K562 (cell line): Measurements from ENCODE around the gene INSYN2B. TPM values are rescaled to one million over a fixed set of nuclear protein-coding genes. Genes with fewer than 3 reads are reported as not detected.

Source experiments
- CAMTA2 ChIP-seq: fragments of 250-450 bp; sonication (Bioruptor Pico); conservative IDR thresholded peaks from 2 replicates; pipeline ENCODE4 v1.5.1; 2022
- FOSL1 ChIP-seq: fragments of 200-800 bp; sonication (Bioruptor generic); conservative IDR thresholded peaks from 2 replicates; pipeline ENCODE4 v1.6.1; 2016; ENCODE audit warnings: missing genetic modification characterization, missing compliant biosample characterization
- GTF2B ChIP-seq: IDR thresholded peaks from 2 replicates; pipeline ENCODE4 v1.6.1; 2011; ENCODE audit not compliant: insufficient read length; ENCODE audit errors: extremely low read depth
- HMGN3 ChIP-seq: IDR thresholded peaks from 2 replicates; pipeline ENCODE4 v1.6.1; 2011; ENCODE audit warnings: borderline replicate concordance, low read depth, mild to moderate bottlenecking, mixed read lengths, low read length; ENCODE audit not compliant: insufficient read length; ENCODE audit errors: extremely low read depth
- JUND ChIP-seq, 2 experiments: IDR thresholded peaks; 2 replicates in 1 of 2; 3 replicates in 1 of 2; pipeline ENCODE4 v1.6.1; 2011; ENCODE audit warnings: borderline replicate concordance in 2 of 2, low read depth in 2 of 2, low read length in 2 of 2, improper control_type of control experiment in 1 of 2, missing biosample characterization in 1 of 2, missing genetic modification characterization in 1 of 2, missing genetic modification reagents in 1 of 2
- KDM5B ChIP-seq: fragments of 200-600 bp; sonication (generic); IDR thresholded peaks from 2 replicates; pipeline ENCODE4 v1.6.1; 2012; ENCODE audit warnings: low read depth, mild to moderate bottlenecking, moderate library complexity, low read length, control low read depth, inconsistent platforms; ENCODE audit not compliant: insufficient replicate concordance
- MYNN ChIP-seq, 2 experiments: sonication (generic); formaldehyde crosslinking in 1 of 2; IDR thresholded peaks; 2 replicates each; pipeline versions ENCODE4 v1.5.0 to v1.6.1; 2016 to 2020; ENCODE audit warnings: antibody characterized with exemption in 1 of 2, missing genetic modification reagents in 1 of 2
- NELFE ChIP-seq: IDR thresholded peaks from 2 replicates; pipeline ENCODE4 v1.6.1; 2011; ENCODE audit warnings: mild to moderate bottlenecking; ENCODE audit not compliant: insufficient read depth, insufficient read length
- NR2F6 ChIP-seq: fragments of 450-650 bp; formaldehyde crosslinking; IDR thresholded peaks from 2 replicates; pipeline ENCODE4 v1.4.0; 2020; ENCODE audit warnings: mild to moderate bottlenecking
- PCBP1 ChIP-seq: fragments of 200-400 bp; formaldehyde crosslinking; IDR thresholded peaks from 2 replicates; pipeline ENCODE4 v1.6.1; 2018; ENCODE audit warnings: mild to moderate bottlenecking, low read depth, low read length; ENCODE audit not compliant: poor library complexity, severe bottlenecking
- PHB ChIP-seq: fragments of 250-450 bp; sonication (Bioruptor Pico); IDR thresholded peaks from 2 replicates; pipeline ENCODE4 v1.5.0; 2021
- SREBF2 ChIP-seq: sonication (generic); formaldehyde crosslinking; IDR thresholded peaks from 2 replicates; pipeline ENCODE4 v1.4.0; 2020; ENCODE audit warnings: mild to moderate bottlenecking, missing genetic modification reagents
- SRSF9 ChIP-seq: fragments of 200-400 bp; formaldehyde crosslinking; IDR thresholded peaks from 2 replicates; pipeline ENCODE4 v1.6.1; 2017; ENCODE audit warnings: low read depth, low read length, borderline replicate concordance
- XRCC4 ChIP-seq: IDR thresholded peaks from one replicate; pipeline ENCODE4 v1.6.1; 2011; ENCODE audit not compliant: insufficient read depth, insufficient read length; ENCODE audit errors: extremely low read depth
- ZBTB8A ChIP-seq: fragments of 450-650 bp; IDR thresholded peaks from 2 replicates; pipeline ENCODE4 v1.6.1; 2018; ENCODE audit warnings: mild to moderate bottlenecking, moderate library complexity; ENCODE audit not compliant: partially characterized antibody
- ZNF583 ChIP-seq: fragments of 250-450 bp; sonication (Bioruptor Pico); IDR thresholded peaks from 2 replicates; pipeline ENCODE4 v1.4.0; 2020
- polyA plus RNA-seq, 8 experiments: library from polyadenylated mRNA; depleted of rRNA in 4 of 8; stranded (reverse) in 5 of 8; unstranded in 3 of 8; fragments of >200 nt; fragmentation: Nextera tagmentation in 2 of 8; fragmentation: Illumina TruSeq in 1 of 8; extraction: Ambion mirVana in 2 of 8; extraction: Trizol in 1 of 8; gene quantifications; 2 replicates each; pipeline versions ENCODE4 v1.2.1 to v1.2.3, GENCODE V29; 2011 to 2014; ENCODE audit warnings: inconsistent platforms in 1 of 8, missing spikeins in 1 of 8
- total RNA-seq, 7 experiments: library from RNA; depleted of rRNA in 6 of 7; stranded (reverse); fragments of >200 nt in 6 of 7; fragmentation: Illumina TruSeq in 2 of 7; extraction: Trizol in 2 of 7; gene quantifications; 2 replicates each; pipeline versions ENCODE4 v1.2.1 to v1.2.3, GENCODE V29; 2011 to 2021; ENCODE audit warnings: low replicate concordance in 1 of 7
- TF ChIP-seq, protein P1 (sequence below): IDR thresholded peaks from 2 replicates; pipeline ENCODE4 v1.6.1; 2016; ENCODE audit warnings: missing genetic modification characterization, missing compliant biosample characterization
- TF ChIP-seq, protein P2 (sequence below): fragments of 250-450 bp; sonication (Bioruptor Pico); IDR thresholded peaks from 2 replicates; pipeline ENCODE4 v1.8.0; 2022; ENCODE audit warnings: inconsistent platforms, mild to moderate bottlenecking, moderate library complexity, borderline replicate concordance
- TF ChIP-seq, protein P3 (sequence below): sonication (generic); formaldehyde crosslinking; IDR thresholded peaks from 2 replicates; pipeline ENCODE4 v1.8.0; 2023; ENCODE audit warnings: missing genetic modification reagents, mild to moderate bottlenecking, borderline replicate concordance

Gene INSYN2B
- total and polyA plus RNA-seq, 9 of the 15 experiments (the other 6 are each of a cell fraction or from before 2014, with no cell fraction given) = not detected

DNA sequence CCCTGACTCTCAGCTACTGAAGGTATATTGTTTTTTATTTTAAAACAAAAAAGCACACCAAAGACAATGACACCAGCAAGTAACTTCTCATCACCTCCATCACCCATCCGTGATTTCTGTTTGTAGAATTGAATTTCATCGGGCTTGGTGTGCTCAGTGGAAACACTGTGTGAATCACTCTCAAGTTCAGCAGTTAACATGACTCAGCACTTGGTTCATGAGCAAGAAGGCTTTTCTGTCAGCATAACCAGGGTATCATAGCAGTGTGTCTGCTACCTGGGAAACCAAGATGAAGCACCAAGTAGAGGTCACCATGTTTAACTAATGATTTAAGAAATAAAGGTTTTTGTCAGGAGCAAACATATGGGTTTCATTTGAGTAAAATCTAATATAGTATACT lies 123.7 kb downstream of the INSYN2B start (continued):
- TF ChIP-seq GTF2B (no peak), XRCC4 (no peak), PHB (no peak), SREBF2 (no peak), ZBTB8A (no peak), PCBP1 (no peak), ZNF583 (CRISPR knock-in tag) (no peak), JUND (IDR thresholded peaks at IDR 0.05; ENCODE audit: borderline replicate concordance, low read depth, low read length) (0 out of 2 replicates have a peak, but pooled peaks have one; percentile 33), JUND (tag; IDR thresholded peaks at IDR 0.05; ENCODE audit: borderline replicate concordance, low read depth, low read length) (no peak), FOSL1 (tag) (peak; percentile 40; the same call in 1 of the 2 replicates), NR2F6 (CRISPR knock-in tag) (no peak), MYNN (IDR thresholded peaks at IDR 0.05) (0 out of 2 replicates have a peak, but pooled peaks have one; percentile 19), MYNN (CRISPR knock-in tag; IDR thresholded peaks at IDR 0.05) (no peak), KDM5B (no peak), SRSF9 (no peak), HMGN3 (no peak), CAMTA2 (CRISPR knock-in tag) (no peak), NELFE (no peak)
- TF ChIP-seq, protein P1, sequence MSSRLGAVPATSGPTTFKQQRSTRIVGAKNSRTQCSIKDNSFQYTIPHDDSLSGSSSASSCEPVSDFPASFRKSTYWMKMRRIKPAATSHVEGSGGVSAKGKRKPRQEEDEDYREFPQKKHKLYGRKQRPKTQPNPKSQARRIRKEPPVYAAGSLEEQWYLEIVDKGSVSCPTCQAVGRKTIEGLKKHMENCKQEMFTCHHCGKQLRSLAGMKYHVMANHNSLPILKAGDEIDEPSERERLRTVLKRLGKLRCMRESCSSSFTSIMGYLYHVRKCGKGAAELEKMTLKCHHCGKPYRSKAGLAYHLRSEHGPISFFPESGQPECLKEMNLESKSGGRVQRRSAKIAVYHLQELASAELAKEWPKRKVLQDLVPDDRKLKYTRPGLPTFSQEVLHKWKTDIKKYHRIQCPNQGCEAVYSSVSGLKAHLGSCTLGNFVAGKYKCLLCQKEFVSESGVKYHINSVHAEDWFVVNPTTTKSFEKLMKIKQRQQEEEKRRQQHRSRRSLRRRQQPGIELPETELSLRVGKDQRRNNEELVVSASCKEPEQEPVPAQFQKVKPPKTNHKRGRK (tag) = no peak
- TF ChIP-seq, protein P2, sequence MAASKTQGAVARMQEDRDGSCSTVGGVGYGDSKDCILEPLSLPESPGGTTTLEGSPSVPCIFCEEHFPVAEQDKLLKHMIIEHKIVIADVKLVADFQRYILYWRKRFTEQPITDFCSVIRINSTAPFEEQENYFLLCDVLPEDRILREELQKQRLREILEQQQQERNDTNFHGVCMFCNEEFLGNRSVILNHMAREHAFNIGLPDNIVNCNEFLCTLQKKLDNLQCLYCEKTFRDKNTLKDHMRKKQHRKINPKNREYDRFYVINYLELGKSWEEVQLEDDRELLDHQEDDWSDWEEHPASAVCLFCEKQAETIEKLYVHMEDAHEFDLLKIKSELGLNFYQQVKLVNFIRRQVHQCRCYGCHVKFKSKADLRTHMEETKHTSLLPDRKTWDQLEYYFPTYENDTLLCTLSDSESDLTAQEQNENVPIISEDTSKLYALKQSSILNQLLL (CRISPR knock-in tag) = no peak
- TF ChIP-seq, protein P3, sequence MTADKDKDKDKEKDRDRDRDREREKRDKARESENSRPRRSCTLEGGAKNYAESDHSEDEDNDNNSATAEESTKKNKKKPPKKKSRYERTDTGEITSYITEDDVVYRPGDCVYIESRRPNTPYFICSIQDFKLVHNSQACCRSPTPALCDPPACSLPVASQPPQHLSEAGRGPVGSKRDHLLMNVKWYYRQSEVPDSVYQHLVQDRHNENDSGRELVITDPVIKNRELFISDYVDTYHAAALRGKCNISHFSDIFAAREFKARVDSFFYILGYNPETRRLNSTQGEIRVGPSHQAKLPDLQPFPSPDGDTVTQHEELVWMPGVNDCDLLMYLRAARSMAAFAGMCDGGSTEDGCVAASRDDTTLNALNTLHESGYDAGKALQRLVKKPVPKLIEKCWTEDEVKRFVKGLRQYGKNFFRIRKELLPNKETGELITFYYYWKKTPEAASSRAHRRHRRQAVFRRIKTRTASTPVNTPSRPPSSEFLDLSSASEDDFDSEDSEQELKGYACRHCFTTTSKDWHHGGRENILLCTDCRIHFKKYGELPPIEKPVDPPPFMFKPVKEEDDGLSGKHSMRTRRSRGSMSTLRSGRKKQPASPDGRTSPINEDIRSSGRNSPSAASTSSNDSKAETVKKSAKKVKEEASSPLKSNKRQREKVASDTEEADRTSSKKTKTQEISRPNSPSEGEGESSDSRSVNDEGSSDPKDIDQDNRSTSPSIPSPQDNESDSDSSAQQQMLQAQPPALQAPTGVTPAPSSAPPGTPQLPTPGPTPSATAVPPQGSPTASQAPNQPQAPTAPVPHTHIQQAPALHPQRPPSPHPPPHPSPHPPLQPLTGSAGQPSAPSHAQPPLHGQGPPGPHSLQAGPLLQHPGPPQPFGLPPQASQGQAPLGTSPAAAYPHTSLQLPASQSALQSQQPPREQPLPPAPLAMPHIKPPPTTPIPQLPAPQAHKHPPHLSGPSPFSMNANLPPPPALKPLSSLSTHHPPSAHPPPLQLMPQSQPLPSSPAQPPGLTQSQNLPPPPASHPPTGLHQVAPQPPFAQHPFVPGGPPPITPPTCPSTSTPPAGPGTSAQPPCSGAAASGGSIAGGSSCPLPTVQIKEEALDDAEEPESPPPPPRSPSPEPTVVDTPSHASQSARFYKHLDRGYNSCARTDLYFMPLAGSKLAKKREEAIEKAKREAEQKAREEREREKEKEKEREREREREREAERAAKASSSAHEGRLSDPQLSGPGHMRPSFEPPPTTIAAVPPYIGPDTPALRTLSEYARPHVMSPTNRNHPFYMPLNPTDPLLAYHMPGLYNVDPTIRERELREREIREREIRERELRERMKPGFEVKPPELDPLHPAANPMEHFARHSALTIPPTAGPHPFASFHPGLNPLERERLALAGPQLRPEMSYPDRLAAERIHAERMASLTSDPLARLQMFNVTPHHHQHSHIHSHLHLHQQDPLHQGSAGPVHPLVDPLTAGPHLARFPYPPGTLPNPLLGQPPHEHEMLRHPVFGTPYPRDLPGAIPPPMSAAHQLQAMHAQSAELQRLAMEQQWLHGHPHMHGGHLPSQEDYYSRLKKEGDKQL (CRISPR knock-in tag) = no peak
